Testis (tissue), 2 donors: ENCODE results near the gene BGN.

Experiments
- CTCF ChIP-seq, 3 experiments: fragments of 450-650 bp in 2 of 3; fragments of 200-600 bp in 1 of 3; sonication (generic) in 1 of 3; IDR thresholded peaks; one replicate each; pipeline ENCODE4 v1.5.1; 2016 to 2019; ENCODE audit warnings: antibody characterized with exemption in 3 of 3, mild to moderate bottlenecking in 2 of 3, moderate library complexity in 1 of 3
- POLR2A ChIP-seq: fragments of 450-650 bp; IDR thresholded peaks from one replicate; pipeline ENCODE4 v1.6.1; 2017; ENCODE audit warnings: antibody characterized with exemption, mild to moderate bottlenecking, moderate library complexity

GRCh38 chrX:153463556-153463955, 31.2 kb upstream of the BGN start:
- TF ChIP-seq CTCF (IDR thresholded peaks at IDR 0.05) (no peak), POLR2A (no peak)
